Pancreas (tissue), 10 donors: ENCODE measurements around the gene B3GAT1. TPM values are rescaled to one million over a fixed set of nuclear protein-coding genes. Genes with fewer than 3 reads are reported as not detected.

Experiments used
- ATAC-seq, 4 donors: fragments of 200-7000 bp; cut with Tn5 transposase; one replicate each; pipeline versions ENCODE4 v1.8.0 to v1.9.1; 2020; ENCODE audit warnings: mild to moderate bottlenecking in 4 of 4, moderate library complexity in 4 of 4
- DNase-seq, 6 donors: peaks; one replicate each; pipeline ENCODE4 v3.0.0-alpha.2; 2020
- FAIRE-seq: peaks from 2 replicates; lab custom pipeline; 2012; peaks lifted over from hg19 to GRCh38; lab: Jason Lieb, UNC
- H3K27ac ChIP-seq, 4 donors: fragments of 200-600 bp; sonication (generic); 1 replicate in 3 of 4; 2 replicates in 1 of 4; pipeline versions ENCODE4 v1.5.0 to v1.8.0; 2020
- H3K27me3 ChIP-seq, 4 donors: fragments of 200-600 bp; one replicate each; pipeline ENCODE4 v1.8.0; 2021
- H3K36me3 ChIP-seq, 3 donors: fragments of 200-600 bp; sonication (generic) in 1 of 3; one replicate each; pipeline versions ENCODE4 v1.5.0 to v1.8.0; 2020 to 2021
- H3K4me1 ChIP-seq, 3 donors: fragments of 200-600 bp; one replicate each; pipeline ENCODE4 v1.8.0; 2021
- H3K4me3 ChIP-seq, 4 donors: fragments of 200-600 bp; sonication (generic) in 2 of 4; one replicate each; pipeline versions ENCODE4 v1.5.0 to v1.8.0; 2020 to 2021
- H3K9me3 ChIP-seq, 4 donors: fragments of 200-600 bp; one replicate each; pipeline ENCODE4 v1.8.0; 2021
- CTCF ChIP-seq, 4 donors: fragments of 200-600 bp; sonication (generic) in 3 of 4; IDR thresholded peaks; one replicate each; pipeline versions ENCODE4 v1.5.0 to v1.8.0; 2021; ENCODE audit warnings: antibody characterized with exemption in 4 of 4
- WGBS, 2 donors: extraction: QIAGEN DNeasy Blood & Tissue Kit; methylation state at CpG; one replicate each; pipeline ENCODE4 v1.1.7; 2013; 5-methylcytosine and 5-hydroxymethylcytosine counted together
- intact Hi-C, 3 donors: fragments of 100-400 bp; cut with DNase I; formaldehyde crosslinking; loops; one replicate each; pipeline versions ENCODE4 v1.11.1 to v1.14.2; 2022
- polyA plus RNA-seq, 2 donors: library from polyadenylated mRNA; stranded (reverse); fragments of 200-250 nt; gene quantifications; one replicate each; pipeline ENCODE4 v1.2.3, GENCODE V29; 2013
- total RNA-seq, 6 donors: library from RNA; stranded (reverse); fragmentation: NEBNext Ultra II Directional in 4 of 6; extraction: Animal tissue kit (Norgen Biotek cat#: 25700) in 4 of 6; gene quantifications; one replicate each; pipeline versions ENCODE4 v1.2.1 to v1.2.4, GENCODE V29; 2021 to 2023
- donor health status: healthy with polysubstance abuse.
- donor health status: DM: no; HTN: no; CAD: no; lungs with moderate emphysema.
- donor health status: DM: no; HTN: no; CAD: no.
- donor health status: control.
- donor health status: control.
- donor health status: Bipolar disorder and iron deficiency.
- donor health status: DM: yes; HTN: yes; CAD: no.
- donor health status: DM: no; HTN: no; CAD: no.
- donor health status: DM: no; HTN: no; CAD: no.
- donor health status: DM: yes; HTN: yes; CAD: no.

B3GAT1 gene
- total and polyA plus RNA-seq, 8 donors, result 0.08 to 1.3 (median 0.20) TPM

GRCh38 chr11:134372961-134373360 is 39.1 kb downstream of the B3GAT1 start:
- no peaks in the 10 kb centered on the region for H3K36me3 ChIP-seq
- DNase-seq, result peak in 3 of 6 donors; percentile 15 to 44 (median 40)
- TF ChIP-seq CTCF (IDR thresholded peaks at IDR 0.05), result no peak
- WGBS, 2 donors, result 81 to 84% methylated on average over 8 of the region's 8 CpGs
- intact Hi-C loops, result no loop called here
- no peaks in the 10 kb centered on the region for H3K4me1 ChIP-seq
- no peak for FAIRE-seq
- no peak overlapping the region for H3K4me3 ChIP-seq
- no peaks in the 10 kb centered on the region for H3K9me3 ChIP-seq
- ATAC-seq, result no peak
- no peaks in the 10 kb centered on the region for H3K27me3 ChIP-seq
- no peak overlapping the region for H3K27ac ChIP-seq

GRCh38 chr11:134372536-134372935 is 39.5 kb downstream of the B3GAT1 start:
- no peak for ATAC-seq
- Histone ChIP-seq H3K9me3 (no peaks in the 10 kb centered on the region), H3K4me1 (no peaks in the 10 kb centered on the region), H3K4me3 (no peak overlapping the region), H3K27ac (no peak overlapping the region), H3K27me3 (no peaks in the 10 kb centered on the region), H3K36me3 (no peaks in the 10 kb centered on the region)
- no peak for FAIRE-seq
- intact Hi-C loops, result no loop called here
- 84 to 87% methylated on average over 10 of the region's 10 CpGs for WGBS, 2 donors
- TF ChIP-seq CTCF (IDR thresholded peaks at IDR 0.05), result no peak
- peak in 1 of 6 donors; percentile 14 for DNase-seq

GRCh38 chr11:134371436-134372185 is 40.4 kb downstream of the B3GAT1 start:
- 91 to 93% methylated on average over 22 of the region's 22 CpGs for WGBS, 2 donors
- intact Hi-C loops, result no loop called here
- no peaks in the 10 kb centered on the region for H3K36me3 ChIP-seq

GRCh38 chr11:134370526-134371435 is 41.3 kb downstream of the B3GAT1 start:
- FAIRE-seq (no peak), ATAC-seq (no peak), DNase-seq (peak in 3 of 6 donors; percentile 13 to 41 (median 21))
- no peaks in the 10 kb centered on the region for H3K9me3 ChIP-seq
- no peaks in the 10 kb centered on the region for H3K4me1 ChIP-seq
- intact Hi-C loops, result no loop called here
- H3K4me3 ChIP-seq, result no peak overlapping the region
- H3K27ac ChIP-seq, result no peak overlapping the region
- no peak for TF ChIP-seq CTCF (IDR thresholded peaks at IDR 0.05)
- no peaks in the 10 kb centered on the region for H3K27me3 ChIP-seq
- 90% methylated on average over 19 of the region's 19 CpGs for WGBS, 2 donors
- no peaks in the 10 kb centered on the region for H3K36me3 ChIP-seq

More at GRCh38 chr11:134371436-134372185, 40.4 kb downstream of the B3GAT1 start:
- Histone ChIP-seq H3K4me1 (no peaks in the 10 kb centered on the region), H3K27ac (no peak overlapping the region), H3K9me3 (no peaks in the 10 kb centered on the region), H3K4me3 (no peak overlapping the region), H3K27me3 (no peaks in the 10 kb centered on the region)
- DNase-seq (peak in 3 of 6 donors; percentile 8 to 43 (median 25)), FAIRE-seq (no peak), ATAC-seq (no peak)
- TF ChIP-seq CTCF (IDR thresholded peaks at IDR 0.05), result no peak
